Measurements from ENCODE around the gene C15orf61.

C15orf61 gene

GRCh38 chr15:67548862-67549651 lies 28.1 kb downstream of the C15orf61 start:
- peak in 50 of 56 donors; percentile 5 to 86 (median 52) for DNase-seq

GRCh38 chr15:67549736-67550135 lies 28.8 kb downstream of the C15orf61 start:
- DNase-seq: no peak

GRCh38 chr15:67550522-67550921 lies 29.6 kb downstream of the C15orf61 start:
- DNase-seq: no peak

- no peak for DNase-seq
These were observed 30.3 kb downstream of the C15orf61 start for GRCh38 chr15:67551207-67551743.

GRCh38 chr15:67554580-67554979 lies 33.6 kb downstream of the C15orf61 start:
- no peak for DNase-seq

- no peak for DNase-seq
These were observed 36.1 kb downstream of the C15orf61 start for GRCh38 chr15:67556976-67557570.

- no peak for DNase-seq
These were observed 37.6 kb downstream of the C15orf61 start for GRCh38 chr15:67558502-67558901.

GRCh38 chr15:67559158-67559557 lies 38.2 kb downstream of the C15orf61 start:
- DNase-seq: no peak

GRCh38 chr15:67559576-67559975 lies 38.6 kb downstream of the C15orf61 start:
- no peak for DNase-seq

- DNase-seq: no peak
These were observed 39.4 kb downstream of the C15orf61 start for GRCh38 chr15:67560320-67560719.

- DNase-seq: no peak
These were observed 42.2 kb downstream of the C15orf61 start for GRCh38 chr15:67563092-67563491.

- DNase-seq: no peak
These were observed 43.4 kb downstream of the C15orf61 start for GRCh38 chr15:67564021-67564967.

GRCh38 chr15:67564968-67565345 lies 44.0 kb downstream of the C15orf61 start:
- no peak for DNase-seq

GRCh38 chr15:67569668-67570067 lies 48.7 kb downstream of the C15orf61 start:
- no peak for DNase-seq

GRCh38 chr15:67570875-67571647 lies 50.1 kb downstream of the C15orf61 start:
- DNase-seq: no peak

- no peak for DNase-seq
These were observed 50.9 kb downstream of the C15orf61 start for GRCh38 chr15:67571648-67572415.

GRCh38 chr15:67573194-67573593 lies 52.3 kb downstream of the C15orf61 start:
- no peak for DNase-seq

- no peak for DNase-seq
These were observed 54.1 kb downstream of the C15orf61 start for GRCh38 chr15:67575039-67575502.

- no peak for DNase-seq
These were observed 57.2 kb downstream of the C15orf61 start for GRCh38 chr15:67578020-67578600.

- DNase-seq: no peak
These were observed 58.2 kb downstream of the C15orf61 start for GRCh38 chr15:67579164-67579563.
